ENCODE data around the gene TMEM232.

- TF ChIP-seq CTCF (IDR thresholded peaks at IDR 0.05; ENCODE audit: insufficient read depth, low read length) (no peak), GABPA (IDR thresholded peaks at IDR 0.05; ENCODE audit: low read depth) (no peak), REST (IDR thresholded peaks at IDR 0.05; ENCODE audit: insufficient replicate concordance, low read depth) (no peak), POLR2AphosphoS5 (IDR thresholded peaks at IDR 0.05; ENCODE audit: low read depth) (no peak)
Measured at GRCh38 chr5:110703481-110703880, 23.0 kb downstream of the TMEM232 start.

All from HL-60 (cell line).